GM21529 (cell line): ENCODE measurements around the gene ERC2.
"Not testable (repeated sequence)": the region's sequence is repeated elsewhere in the genome, so short reads cannot be mapped to it uniquely, and the experiment has no call there.

Source experiments
- ATAC-seq: cut with Tn5 transposase; IDR thresholded peaks from one replicate; pipeline ENCODE4 v1.9.1; 2021; ENCODE audit not compliant: unreplicated experiment

The ERC2 gene

DNA sequence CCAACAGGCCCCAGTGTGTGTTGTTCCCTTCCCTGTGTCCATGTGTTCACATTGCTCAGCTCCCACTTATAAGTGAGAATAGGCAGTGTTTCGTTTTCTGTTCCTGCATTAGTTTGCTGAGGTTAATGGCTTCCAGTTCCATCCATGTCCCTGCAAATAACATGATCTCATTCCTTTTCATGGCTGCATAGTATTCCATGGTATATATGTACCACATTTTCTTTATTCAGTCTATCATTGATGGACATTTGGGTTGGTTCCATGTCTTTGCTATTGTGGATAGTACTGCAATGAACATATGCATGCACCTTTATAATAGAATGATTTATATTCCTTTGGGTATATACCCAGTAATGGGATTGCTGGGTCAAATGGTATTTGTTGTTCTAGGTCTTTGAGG is 452.9 kb downstream of the ERC2 start:
- not testable (repeated sequence) for ATAC-seq

GRCh38 chr3:56012721-56013120 is 455.5 kb downstream of the ERC2 start:
- ATAC-seq: no peak

GRCh38 chr3:56005196-56005805 is 463.0 kb downstream of the ERC2 start:
- no peak for ATAC-seq

DNA sequence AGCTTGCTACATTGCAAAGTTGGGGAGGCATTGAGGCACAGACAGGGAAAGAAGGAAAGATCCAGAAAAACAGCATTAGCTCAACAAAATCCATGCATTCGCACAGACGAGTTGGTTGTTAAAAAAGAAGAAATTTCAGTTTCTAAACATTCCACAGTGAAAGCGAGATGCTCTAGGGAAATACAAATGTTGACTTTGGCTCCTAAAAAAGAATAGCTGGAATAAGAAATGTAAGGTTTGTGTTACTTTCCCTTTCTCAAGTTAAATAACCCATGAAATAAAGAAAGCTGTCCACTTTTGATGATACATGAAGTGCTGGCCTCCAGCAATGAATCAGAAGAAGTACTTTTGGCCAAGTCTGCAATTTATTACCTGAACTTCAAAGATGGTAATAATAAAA is 465.1 kb downstream of the ERC2 start:
- no peak for ATAC-seq

DNA sequence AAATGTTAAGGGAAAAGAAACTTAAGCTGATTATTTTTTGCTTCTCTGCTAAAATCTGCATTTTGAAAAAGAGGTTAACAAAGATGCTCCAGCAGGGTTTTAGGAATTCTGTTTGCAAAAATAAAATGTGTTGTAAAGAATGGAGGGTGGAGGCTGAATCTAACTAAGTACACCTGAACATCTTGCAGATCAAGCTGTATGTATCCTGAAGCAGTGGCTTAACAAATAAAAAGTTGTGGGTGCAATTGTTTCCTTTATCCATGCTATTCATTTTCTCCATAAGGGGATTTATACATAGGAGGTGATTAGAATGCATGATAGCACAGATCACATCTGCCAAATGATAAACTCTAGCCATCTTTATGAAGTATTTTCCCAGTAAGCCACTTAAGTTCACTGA is 466.3 kb downstream of the ERC2 start:
- no peak for ATAC-seq

DNA sequence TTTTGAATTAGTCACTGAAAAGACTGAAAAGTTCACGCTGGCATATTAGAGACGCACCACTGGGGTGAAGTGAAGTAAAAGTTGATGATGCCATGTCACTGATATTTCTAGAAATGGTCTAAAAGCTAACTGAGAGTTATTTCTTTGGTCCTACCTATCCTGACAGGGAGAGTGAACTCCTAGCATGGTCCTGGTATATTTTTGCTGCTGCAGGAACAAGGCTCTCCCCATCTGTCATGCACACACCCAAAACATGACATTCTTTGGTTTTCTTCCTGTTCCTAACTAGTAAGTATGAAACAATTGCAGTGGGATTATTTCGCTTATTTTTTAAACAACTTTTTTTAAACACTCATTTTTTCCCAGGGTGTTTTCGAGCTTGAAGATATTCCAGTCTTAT is 466.7 kb downstream of the ERC2 start:
- no peak for ATAC-seq

DNA sequence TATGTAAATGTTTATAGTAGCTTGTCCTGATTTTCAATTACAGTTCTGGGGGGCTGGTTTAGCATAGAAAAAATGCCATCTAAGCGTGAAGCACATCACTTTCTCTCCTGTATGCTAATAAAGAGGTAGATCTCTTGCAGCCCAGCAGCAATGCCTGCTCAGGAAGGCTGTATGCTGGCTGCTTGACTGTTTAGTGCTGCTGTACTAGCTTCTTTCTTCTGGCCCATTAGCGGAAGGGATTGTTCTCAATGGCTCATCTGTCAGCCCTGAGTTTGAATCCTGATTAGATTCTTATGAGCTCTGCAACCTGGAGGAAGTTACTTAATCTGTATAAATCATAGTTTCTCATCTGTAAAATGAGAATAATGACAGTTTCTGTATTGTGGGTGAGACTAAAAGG is 478.9 kb downstream of the ERC2 start:
- ATAC-seq: no peak

DNA sequence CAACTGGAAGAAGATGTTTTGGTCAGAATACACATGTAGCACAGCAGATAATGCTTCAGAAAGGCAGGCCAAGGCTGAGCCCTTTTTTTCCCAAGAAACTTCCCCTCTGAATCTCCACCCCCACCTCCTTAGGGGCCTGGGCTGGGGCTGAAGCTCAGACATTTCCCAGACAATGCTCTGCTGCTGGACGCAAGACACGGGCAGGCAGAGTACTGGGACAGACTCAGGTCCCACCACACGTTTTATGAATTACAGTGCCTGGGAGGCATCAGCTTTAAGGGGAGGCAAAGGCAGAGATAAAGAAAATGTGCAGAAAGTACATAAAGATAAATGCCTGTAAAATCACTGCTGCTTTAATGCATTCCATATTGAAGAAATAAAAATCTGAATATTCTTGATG is 479.4 kb downstream of the ERC2 start:
- no peak for ATAC-seq

GRCh38 chr3:55984626-55985025 is 483.6 kb downstream of the ERC2 start:
- no peak for ATAC-seq

DNA sequence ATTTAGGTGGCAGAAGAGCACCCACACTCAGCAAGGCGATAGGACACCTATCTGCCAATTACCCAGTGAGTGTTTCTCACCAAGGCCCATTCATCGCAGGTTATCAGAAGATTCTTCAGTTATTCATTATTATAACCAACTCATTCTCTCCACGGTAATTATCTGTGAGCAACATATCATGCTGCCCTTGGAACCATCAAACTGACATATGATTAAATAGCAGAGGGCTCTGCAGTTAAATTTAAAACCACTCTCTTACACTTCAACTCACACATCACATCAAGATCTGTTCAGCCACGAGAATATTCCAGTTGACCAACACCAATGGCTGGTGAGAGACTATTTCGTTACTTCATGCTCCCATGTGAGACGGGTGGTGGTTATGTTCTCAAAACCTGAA is 489.3 kb downstream of the ERC2 start:
- no peak for ATAC-seq

- no peak for ATAC-seq
These were observed 493.7 kb downstream of the ERC2 start for GRCh38 chr3:55974421-55975165.

DNA sequence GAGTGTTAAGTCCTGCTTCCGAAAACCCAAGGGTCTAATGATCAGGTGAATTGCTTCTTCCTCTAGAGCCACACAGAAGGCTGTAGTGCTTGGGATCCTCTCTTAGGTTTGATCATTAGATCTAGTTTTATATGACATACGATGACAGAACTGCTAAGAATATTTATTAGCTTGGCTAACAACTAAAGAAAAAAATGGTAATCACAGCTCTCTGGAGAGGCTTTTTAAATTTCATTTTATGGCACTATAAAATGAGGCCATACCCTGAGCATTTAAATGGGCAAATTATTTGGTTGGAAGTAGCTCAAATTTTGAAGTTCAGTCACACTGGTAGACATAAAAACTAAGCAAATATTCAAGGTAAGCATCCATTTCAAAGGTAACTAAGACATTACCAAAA is 498.6 kb downstream of the ERC2 start:
- no peak for ATAC-seq

DNA sequence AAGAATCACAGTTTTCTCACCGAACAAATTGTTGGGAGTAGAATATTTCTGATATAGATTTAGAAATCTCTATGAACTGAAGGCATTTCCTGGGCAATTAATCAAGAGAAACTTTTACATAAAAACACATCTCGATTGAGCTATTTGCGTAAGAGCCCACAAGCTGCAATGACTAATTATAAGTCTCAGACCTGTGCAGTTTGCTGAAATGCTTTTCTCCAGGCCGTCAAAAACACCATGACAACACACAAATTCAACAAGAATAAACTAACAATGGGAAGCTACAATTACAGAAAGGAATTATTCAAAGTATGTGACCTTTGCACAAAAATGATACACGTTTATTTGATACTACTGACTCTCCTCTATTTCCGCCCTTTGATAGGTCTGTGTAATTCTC is 499.9 kb downstream of the ERC2 start:
- ATAC-seq: no peak

DNA sequence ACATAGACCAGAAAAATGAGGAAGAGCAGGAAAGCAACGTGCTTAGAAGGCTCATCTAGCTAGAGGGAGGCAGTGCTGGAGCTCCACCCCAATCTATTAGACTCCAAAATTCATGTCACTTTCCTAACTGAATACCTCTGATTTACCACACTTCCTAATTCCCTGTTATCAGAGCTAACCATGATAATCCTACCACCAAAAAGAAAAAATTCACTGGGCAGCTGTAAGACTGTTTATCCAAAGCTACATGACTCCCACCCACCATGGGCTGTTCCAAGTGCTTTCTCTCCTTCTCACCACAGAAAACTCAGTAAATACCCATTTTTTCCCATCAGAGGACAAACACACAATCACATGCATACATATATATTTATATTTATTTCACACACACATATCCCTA is 501.7 kb downstream of the ERC2 start:
- ATAC-seq: no peak

GRCh38 chr3:55965776-55966175 is 502.5 kb downstream of the ERC2 start:
- no peak for ATAC-seq

DNA sequence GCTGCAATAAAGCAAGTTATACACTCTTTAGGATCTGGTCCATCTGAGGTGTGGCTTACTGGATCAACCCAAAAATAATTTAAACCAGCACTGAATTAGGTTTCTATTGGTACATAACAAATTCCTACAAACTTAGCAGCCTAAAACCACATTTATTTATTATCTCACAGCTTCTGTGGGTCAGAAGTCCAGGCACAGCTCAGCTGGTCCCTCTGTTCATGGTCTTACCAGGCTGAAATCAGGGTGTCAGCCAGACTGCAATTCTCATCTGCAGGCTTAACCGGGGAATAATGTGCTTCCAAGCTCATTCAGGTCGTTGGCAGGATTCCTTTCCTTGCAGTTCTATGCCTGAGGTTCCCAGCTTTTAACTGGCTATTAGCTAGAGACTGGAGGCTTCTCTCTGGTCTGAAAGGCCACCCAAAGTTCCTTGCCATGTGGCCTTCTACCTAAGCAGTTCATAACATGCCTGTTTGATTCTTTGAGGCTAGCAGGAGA is 503.7 kb downstream of the ERC2 start:
- no peak for ATAC-seq

- no peak for ATAC-seq
These were observed 504.7 kb downstream of the ERC2 start for GRCh38 chr3:55963601-55964000.

GRCh38 chr3:55959471-55960080 is 508.7 kb downstream of the ERC2 start:
- ATAC-seq: no peak

DNA sequence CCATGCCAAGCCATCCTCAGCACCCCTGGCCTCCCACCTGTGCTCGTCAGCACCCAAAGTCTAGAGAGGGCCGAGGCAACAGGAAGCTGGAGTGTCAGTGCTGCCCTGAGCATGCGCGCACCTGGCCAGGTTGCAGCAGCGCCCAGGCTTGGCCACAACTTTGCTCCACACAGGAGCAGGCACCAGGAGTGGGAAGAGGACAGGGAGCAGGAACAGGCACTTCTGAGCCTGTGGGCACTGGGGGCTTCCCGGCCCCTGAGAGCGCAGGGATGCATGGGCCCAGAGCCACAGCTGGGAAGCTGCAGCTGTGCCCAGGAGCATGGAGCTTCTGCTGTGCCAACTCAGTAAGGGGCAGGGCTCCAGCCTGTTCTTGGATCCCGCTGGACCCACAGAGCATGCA is 509.7 kb downstream of the ERC2 start:
- ATAC-seq: no peak

- no peak for ATAC-seq
These were observed 512.3 kb downstream of the ERC2 start for GRCh38 chr3:55955891-55956477.

DNA sequence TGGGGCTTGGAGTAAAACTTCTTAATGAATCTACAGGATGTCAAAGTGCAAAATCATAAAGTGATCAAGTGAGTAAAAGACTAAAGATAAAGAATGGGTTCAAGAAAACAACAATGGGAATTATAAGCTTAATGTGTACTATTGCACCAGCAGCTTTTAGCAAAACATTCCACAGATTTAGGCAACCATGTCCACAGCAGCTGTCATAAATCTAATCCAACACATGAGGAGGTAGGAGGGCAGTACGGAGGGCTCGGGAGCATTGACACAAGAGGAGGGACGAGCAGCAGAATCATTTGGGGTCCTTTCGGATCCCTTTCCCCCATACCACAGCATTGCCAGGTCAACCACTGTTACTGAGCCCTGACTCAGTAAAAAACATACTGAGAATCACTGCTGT is 516.9 kb downstream of the ERC2 start:
- no peak for ATAC-seq

DNA sequence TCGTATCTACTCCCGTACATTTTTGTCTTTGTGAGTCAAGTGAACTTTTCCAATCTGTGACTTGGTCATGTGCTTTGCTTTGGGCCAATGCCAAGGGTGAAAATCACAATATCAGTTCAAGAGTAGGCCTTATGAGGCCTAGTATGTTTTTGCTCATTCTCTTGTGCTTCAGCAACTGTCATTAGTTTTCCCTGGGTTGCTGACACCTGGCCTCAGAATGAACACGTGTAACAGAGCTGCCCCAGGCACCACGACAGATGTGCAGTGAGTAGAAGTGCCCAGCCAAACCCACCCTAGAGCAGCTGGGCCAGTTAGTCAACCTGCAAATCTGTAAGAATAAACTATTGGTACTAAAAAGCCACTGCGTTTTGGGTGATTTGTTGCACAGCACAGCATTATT is 520.9 kb downstream of the ERC2 start:
- ATAC-seq: no peak
